RKO (cell line): ENCODE results near the gene ADAT3.

ENCODE experiments used
- DNase-seq: peaks from one replicate; pipeline ENCODE4 v3.0.0-alpha.2; 2016; ENCODE audit warnings: low spot score

The ADAT3 gene

GRCh38 chr19:1957562-1958248, 52.5 kb downstream of the ADAT3 start:
- DNase-seq, result no peak

GRCh38 chr19:1959928-1960589, 54.9 kb downstream of the ADAT3 start:
- no peak for DNase-seq

- no peak for DNase-seq
Observed at GRCh38 chr19:1961000-1961883, 56.0 kb downstream of the ADAT3 start.

GRCh38 chr19:1962674-1963073, 57.5 kb downstream of the ADAT3 start:
- DNase-seq, result no peak
